Measurements from ENCODE around the gene NR5A2.

GRCh38 chr1:200053091-200053490, 25.6 kb downstream of the NR5A2 start:
- no peak for TF ChIP-seq CTCF (IDR thresholded peaks at IDR 0.05)
- TF ChIP-seq POLR2A (IDR thresholded peaks at IDR 0.05), result no peak
